Measurements from ENCODE around the gene OSBPL6. TPM values are rescaled to one million over a fixed set of nuclear protein-coding genes. Genes with fewer than 3 reads are reported as not detected.

The OSBPL6 gene
- total RNA-seq, 8 experiments from 2014 or later, result 6.8 to 16.5 (median 11.2) TPM

- Histone ChIP-seq H3K27ac (no peak overlapping the region), H3K4me1 (replicated peaks in 1 of 2) (peaks cover 0 to 10% of the 10 kb centered on the region in 2 donors), H3K4me3 (no peak overlapping the region)
- in situ Hi-C loops (cut with MboI; ENCODE audit: low pct_unique_long_range_greater_than_20kb in 2 of 9, low sequenced_read_pairs in 9 of 9, unreplicated experiment in 9 of 9), result no loop called here
- 14 to 100% (median 100%) methylated on average over 1 to 2 of the region's 2 CpGs; no CpG with 5 or more reads in 2 of the 10 experiments for WGBS, 10 experiments
- no peak for ATAC-seq (replicated peaks in 6 of 8)
These were observed 170.8 kb downstream of the OSBPL6 start for GRCh38 chr2:178365116-178365515.

GRCh38 chr2:178366412-178366811 is 172.1 kb downstream of the OSBPL6 start:
- Histone ChIP-seq H3K4me1 (replicated peaks in 1 of 2) (peaks cover 0 to 10% of the 10 kb centered on the region in 2 donors), H3K27ac (no peak overlapping the region), H3K4me3 (no peak overlapping the region)
- 0 to 100% (median 51%) methylated on average over 1 to 4 of the region's 4 CpGs; no CpG with 5 or more reads in 4 of the 10 experiments for WGBS, 10 experiments
- in situ Hi-C loops (cut with MboI; ENCODE audit: low pct_unique_long_range_greater_than_20kb in 2 of 9, low sequenced_read_pairs in 9 of 9, unreplicated experiment in 9 of 9), result no loop called here
- ATAC-seq (replicated peaks in 6 of 8), result peak in 6 of 8 experiments; percentile 16 to 88 (median 51)

GRCh38 chr2:178367344-178367743 is 173.0 kb downstream of the OSBPL6 start:
- WGBS, 10 experiments, result 75 to 100% (median 88%) methylated on average over 1 of the region's 1 CpG; no CpG with 5 or more reads in 2 of the 10 experiments
- Histone ChIP-seq H3K4me3 (no peak overlapping the region), H3K27ac (no peak overlapping the region), H3K4me1 (replicated peaks in 1 of 2) (peaks cover 0 to 10% of the 10 kb centered on the region in 2 donors)
- in situ Hi-C loops (cut with MboI; ENCODE audit: low pct_unique_long_range_greater_than_20kb in 2 of 9, low sequenced_read_pairs in 9 of 9, unreplicated experiment in 9 of 9), result no loop called here
- no peak for ATAC-seq (replicated peaks in 6 of 8)

- in situ Hi-C loops (cut with MboI; ENCODE audit: low pct_unique_long_range_greater_than_20kb in 2 of 9, low sequenced_read_pairs in 9 of 9, unreplicated experiment in 9 of 9), result loop anchor here in 1 of 9 experiments (25.0 kb wide), 1 partner anchor 238 kb away; no protein-coding TSS in a partner anchor
- WGBS, 10 experiments, result 0 to 100% (median 25%) methylated on average over 1 of the region's 1 CpG; no CpG with 5 or more reads in 6 of the 10 experiments
- no peak overlapping the region for H3K27ac ChIP-seq
- no peak overlapping the region for H3K4me3 ChIP-seq
- ATAC-seq (replicated peaks in 6 of 8), result peak in 1 of 8 experiments; percentile 64
- no peaks in the 10 kb centered on the region for H3K4me1 ChIP-seq (replicated peaks in 1 of 2)
These were observed 180.6 kb downstream of the OSBPL6 start for GRCh38 chr2:178374865-178375264.

- 60 to 100% (median 97%) methylated on average over 1 to 3 of the region's 3 CpGs; no CpG with 5 or more reads in 4 of the 10 experiments for WGBS, 10 experiments
- Histone ChIP-seq H3K27ac (no peak overlapping the region), H3K4me3 (no peak overlapping the region), H3K4me1 (replicated peaks in 1 of 2) (no peaks in the 10 kb centered on the region)
- ATAC-seq (replicated peaks in 6 of 8), result no peak
- in situ Hi-C loops (cut with MboI; ENCODE audit: low pct_unique_long_range_greater_than_20kb in 2 of 9, low sequenced_read_pairs in 9 of 9, unreplicated experiment in 9 of 9), result loop anchor here in 1 of 9 experiments (25.0 kb wide), 1 partner anchor 240 kb away; no protein-coding TSS in a partner anchor
These were observed 182.7 kb downstream of the OSBPL6 start for GRCh38 chr2:178377046-178377445.

GRCh38 chr2:178379162-178380004 is 185.1 kb downstream of the OSBPL6 start:
- no peak overlapping the region for H3K27ac ChIP-seq
- no peaks in the 10 kb centered on the region for H3K4me1 ChIP-seq (replicated peaks in 1 of 2)
- peak in 3 of 8 experiments; percentile 30 to 71 (median 68) for ATAC-seq (replicated peaks in 6 of 8)
- in situ Hi-C loops (cut with MboI; ENCODE audit: low pct_unique_long_range_greater_than_20kb in 2 of 9, low sequenced_read_pairs in 9 of 9, unreplicated experiment in 9 of 9), result loop anchor here in 1 of 9 experiments (25.0 kb wide), 1 partner anchor 242 kb away; no protein-coding TSS in a partner anchor
- 0 to 100% (median 92%) methylated on average over 1 to 4 of the region's 4 CpGs for WGBS, 10 experiments
- no peak overlapping the region for H3K4me3 ChIP-seq

GRCh38 chr2:178380763-178381162 is 186.5 kb downstream of the OSBPL6 start:
- in situ Hi-C loops (cut with MboI; ENCODE audit: low pct_unique_long_range_greater_than_20kb in 2 of 9, low sequenced_read_pairs in 9 of 9, unreplicated experiment in 9 of 9), result loop anchor here in 1 of 9 experiments (25.0 kb wide), 1 partner anchor 243 kb away; no protein-coding TSS in a partner anchor
- H3K4me3 ChIP-seq, result no peak overlapping the region
- no peak overlapping the region for H3K27ac ChIP-seq
- no peak for ATAC-seq (replicated peaks in 6 of 8)
- WGBS, 10 experiments, result 91 to 100% (median 100%) methylated on average over 1 of the region's 1 CpG
- no peaks in the 10 kb centered on the region for H3K4me1 ChIP-seq (replicated peaks in 1 of 2)

GRCh38 chr2:178383718-178384117 is 189.4 kb downstream of the OSBPL6 start:
- Histone ChIP-seq H3K4me3 (no peak overlapping the region), H3K4me1 (replicated peaks in 1 of 2) (no peaks in the 10 kb centered on the region), H3K27ac (no peak overlapping the region)
- 50 to 100% (median 95%) methylated on average over 2 to 5 of the region's 5 CpGs; no CpG with 5 or more reads in 1 of the 10 experiments for WGBS, 10 experiments
- ATAC-seq (replicated peaks in 6 of 8), result no peak
- in situ Hi-C loops (cut with MboI; ENCODE audit: low pct_unique_long_range_greater_than_20kb in 2 of 9, low sequenced_read_pairs in 9 of 9, unreplicated experiment in 9 of 9), result loop anchor here in 1 of 9 experiments (25.0 kb wide), 1 partner anchor 246 kb away; no protein-coding TSS in a partner anchor

- H3K27ac ChIP-seq, result no peak overlapping the region
- no peaks in the 10 kb centered on the region for H3K4me1 ChIP-seq (replicated peaks in 1 of 2)
- no peak overlapping the region for H3K4me3 ChIP-seq
- ATAC-seq (replicated peaks in 6 of 8), result peak in 2 of 8 experiments; percentile 20 to 62
- WGBS, 10 experiments, result 50 to 95% (median 76%) methylated on average over 1 to 4 of the region's 4 CpGs; no CpG with 5 or more reads in 2 of the 10 experiments
- in situ Hi-C loops (cut with MboI; ENCODE audit: low pct_unique_long_range_greater_than_20kb in 2 of 9, low sequenced_read_pairs in 9 of 9, unreplicated experiment in 9 of 9), result loop anchor here in 1 of 9 experiments (25.0 kb wide), 1 partner anchor 248 kb away; no protein-coding TSS in a partner anchor
These were observed 191.4 kb downstream of the OSBPL6 start for GRCh38 chr2:178385595-178386148.

GRCh38 chr2:178386986-178387597 is 192.8 kb downstream of the OSBPL6 start:
- no peak for ATAC-seq (replicated peaks in 6 of 8)
- H3K4me3 ChIP-seq, result no peak overlapping the region
- H3K4me1 ChIP-seq (replicated peaks in 1 of 2), result no peaks in the 10 kb centered on the region
- 70 to 100% (median 80%) methylated on average over 1 of the region's 1 CpG; no CpG with 5 or more reads in 5 of the 10 experiments for WGBS, 10 experiments
- in situ Hi-C loops (cut with MboI; ENCODE audit: low pct_unique_long_range_greater_than_20kb in 2 of 9, low sequenced_read_pairs in 9 of 9, unreplicated experiment in 9 of 9), result loop anchor here in 1 of 9 experiments (25.0 kb wide), 1 partner anchor 250 kb away; no protein-coding TSS in a partner anchor
- H3K27ac ChIP-seq, result no peak overlapping the region

- in situ Hi-C loops (cut with MboI; ENCODE audit: low pct_unique_long_range_greater_than_20kb in 2 of 9, low sequenced_read_pairs in 9 of 9, unreplicated experiment in 9 of 9), result loop anchor here in 1 of 9 experiments (25.0 kb wide), 1 partner anchor 251 kb away; no protein-coding TSS in a partner anchor
- 82 to 100% (median 94%) methylated on average over 2 to 5 of the region's 7 CpGs; no CpG with 5 or more reads in 1 of the 10 experiments for WGBS, 10 experiments
- no peaks in the 10 kb centered on the region for H3K4me1 ChIP-seq (replicated peaks in 1 of 2)
- no peak overlapping the region for H3K4me3 ChIP-seq
- ATAC-seq (replicated peaks in 6 of 8), result no peak
- H3K27ac ChIP-seq, result no peak overlapping the region
These were observed 194.0 kb downstream of the OSBPL6 start for GRCh38 chr2:178388287-178388686.

GRCh38 chr2:178391701-178392100 is 197.4 kb downstream of the OSBPL6 start:
- peaks cover 0 to 3% of the 10 kb centered on the region in 2 donors for H3K4me1 ChIP-seq (replicated peaks in 1 of 2)
- in situ Hi-C loops (cut with MboI; ENCODE audit: low pct_unique_long_range_greater_than_20kb in 2 of 9, low sequenced_read_pairs in 9 of 9, unreplicated experiment in 9 of 9), result loop anchor here in 1 of 9 experiments (25.0 kb wide), 1 partner anchor 254 kb away; no protein-coding TSS in a partner anchor
- no peak overlapping the region for H3K27ac ChIP-seq
- H3K4me3 ChIP-seq, result no peak overlapping the region
- no peak for ATAC-seq (replicated peaks in 6 of 8)
- WGBS, 10 experiments, result 91 to 100% (median 98%) methylated on average over 1 to 4 of the region's 4 CpGs; no CpG with 5 or more reads in 1 of the 10 experiments
